Spleen (tissue), 11 donors: ENCODE results near the gene GRIA2. TPM values are rescaled to one million over a fixed set of nuclear protein-coding genes. Genes with fewer than 3 reads are reported as not detected.

Experiments used
- DNase-seq: peaks from one replicate; pipeline ENCODE4 v3.0.0-alpha.2; 2020
- H3K27ac ChIP-seq, 8 donors: fragments of 200-600 bp; sonication (generic) in 7 of 8; 1 replicate in 4 of 8; 2 replicates in 4 of 8; pipeline versions ENCODE4 v1.5.0 to v1.8.0; 2016 to 2021; ENCODE audit warnings: inconsistent platforms in 4 of 8, mild to moderate bottlenecking in 4 of 8, moderate library complexity in 1 of 8
- H3K27me3 ChIP-seq, 7 donors: fragments of 200-600 bp; sonication (generic) in 6 of 7; replicated peaks in 1 of 7; 1 replicate in 4 of 7; 2 replicates in 3 of 7; pipeline versions ENCODE4 v1.5.0 to v1.8.0; 2016 to 2021; ENCODE audit warnings: inconsistent platforms in 3 of 7, mild to moderate bottlenecking in 1 of 7
- H3K36me3 ChIP-seq, 6 donors: fragments of 200-600 bp; sonication (generic) in 5 of 6; 1 replicate in 4 of 6; 2 replicates in 2 of 6; pipeline versions ENCODE4 v1.5.0 to v1.8.0; 2016 to 2021; ENCODE audit warnings: inconsistent platforms in 2 of 6
- H3K4me1 ChIP-seq, 6 donors: fragments of 200-600 bp; sonication (generic) in 5 of 6; 1 replicate in 3 of 6; 2 replicates in 3 of 6; pipeline versions ENCODE4 v1.5.0 to v1.8.0; 2016 to 2021; ENCODE audit warnings: inconsistent platforms in 3 of 6
- H3K4me3 ChIP-seq, 8 donors: fragments of 200-600 bp; sonication (generic) in 7 of 8; 1 replicate in 4 of 8; 2 replicates in 4 of 8; pipeline versions ENCODE4 v1.5.0 to v1.8.0; 2016 to 2021; ENCODE audit warnings: inconsistent platforms in 4 of 8, mild to moderate bottlenecking in 4 of 8, moderate library complexity in 2 of 8
- H3K9me3 ChIP-seq, 8 donors: fragments of 200-600 bp; sonication (generic) in 7 of 8; 1 replicate in 4 of 8; 2 replicates in 4 of 8; pipeline versions ENCODE4 v1.5.0 to v1.8.0; 2016 to 2021; ENCODE audit warnings: inconsistent platforms in 4 of 8
- POLR2A ChIP-seq, 3 donors: fragments of 450-650 bp; IDR thresholded peaks; one replicate each; pipeline ENCODE4 v1.5.1; 2017; ENCODE audit warnings: antibody characterized with exemption in 3 of 3, mild to moderate bottlenecking in 1 of 3
- POLR2AphosphoS5 ChIP-seq, 3 donors: sonication (generic); formaldehyde crosslinking; IDR thresholded peaks; one replicate each; pipeline ENCODE4 v1.5.1; 2017; ENCODE audit warnings: antibody characterized with exemption in 3 of 3
- WGBS, 5 donors: extraction: QIAGEN DNeasy Blood & Tissue Kit in 3 of 5; methylation state at CpG; one replicate each; pipeline versions ENCODE4 v1.1.5 to v1.1.7; 2013 to 2018; 5-methylcytosine and 5-hydroxymethylcytosine counted together
- intact Hi-C: fragments of 100-400 bp; cut with DNase I; formaldehyde crosslinking; loops from one replicate; pipeline ENCODE4 v1.15.0; 2023; ENCODE audit warnings: low total_unique reads
- polyA plus RNA-seq, 3 donors: library from polyadenylated mRNA; stranded (reverse); fragments of 200-250 nt; gene quantifications; one replicate each; pipeline ENCODE4 v1.2.1, GENCODE V29; 2013
- total RNA-seq, 7 donors: library from RNA; depleted of rRNA in 3 of 7; stranded (reverse); fragments of >200 nt in 3 of 7; fragmentation: NEBNext Ultra II Directional in 4 of 7; extraction: Animal tissue kit (Norgen Biotek cat#: 25700) in 4 of 7; gene quantifications; one replicate each; pipeline versions ENCODE4 v1.1.0 to v1.2.1, GENCODE V29; 2016 to 2021
- TF ChIP-seq, protein P1 (sequence below), 11 experiments: fragments of 200-600 bp in 7 of 11; fragments of 450-650 bp in 4 of 11; sonication (generic) in 4 of 11; IDR thresholded peaks in 8 of 11; conservative IDR thresholded peaks in 3 of 11; 1 replicate in 7 of 11; 2 replicates in 4 of 11; pipeline versions ENCODE4 v1.4.0 to v1.8.0; 2016 to 2021; ENCODE audit warnings: antibody characterized with exemption in 11 of 11, inconsistent platforms in 4 of 11, mild to moderate bottlenecking in 1 of 11
- donor health status: healthy with polysubstance abuse.
- donor health status: DM: no; HTN: no; CAD: no; lungs with moderate emphysema.
- donor health status: DM: no; HTN: no; CAD: no.
- donor health status: Bipolar disorder and iron deficiency.
- donor health status: healthy.
- donor health status: DM: no; HTN: no; CAD: no.
- donor health status: DM: yes; HTN: yes; CAD: no.

The GRIA2 gene
- total and polyA plus RNA-seq, 10 donors, result 0.02 to 0.06 TPM; not detected in 8

GRCh38 chr4:157226035-157226434 lies 5.5 kb downstream of the GRIA2 start:
- H3K27me3 ChIP-seq, result peaks cover 0 to 29% (median 20%) of the 10 kb centered on the region in 7 donors
- H3K27ac ChIP-seq, result no peak overlapping the region
- no peak for TF ChIP-seq POLR2AphosphoS5 (IDR thresholded peaks at IDR 0.05)
- TF ChIP-seq, protein P1, sequence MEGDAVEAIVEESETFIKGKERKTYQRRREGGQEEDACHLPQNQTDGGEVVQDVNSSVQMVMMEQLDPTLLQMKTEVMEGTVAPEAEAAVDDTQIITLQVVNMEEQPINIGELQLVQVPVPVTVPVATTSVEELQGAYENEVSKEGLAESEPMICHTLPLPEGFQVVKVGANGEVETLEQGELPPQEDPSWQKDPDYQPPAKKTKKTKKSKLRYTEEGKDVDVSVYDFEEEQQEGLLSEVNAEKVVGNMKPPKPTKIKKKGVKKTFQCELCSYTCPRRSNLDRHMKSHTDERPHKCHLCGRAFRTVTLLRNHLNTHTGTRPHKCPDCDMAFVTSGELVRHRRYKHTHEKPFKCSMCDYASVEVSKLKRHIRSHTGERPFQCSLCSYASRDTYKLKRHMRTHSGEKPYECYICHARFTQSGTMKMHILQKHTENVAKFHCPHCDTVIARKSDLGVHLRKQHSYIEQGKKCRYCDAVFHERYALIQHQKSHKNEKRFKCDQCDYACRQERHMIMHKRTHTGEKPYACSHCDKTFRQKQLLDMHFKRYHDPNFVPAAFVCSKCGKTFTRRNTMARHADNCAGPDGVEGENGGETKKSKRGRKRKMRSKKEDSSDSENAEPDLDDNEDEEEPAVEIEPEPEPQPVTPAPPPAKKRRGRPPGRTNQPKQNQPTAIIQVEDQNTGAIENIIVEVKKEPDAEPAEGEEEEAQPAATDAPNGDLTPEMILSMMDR (IDR thresholded peaks at IDR 0.05 in 8 of 11, conservative IDR thresholded peaks at IDR 0.05 in 3 of 11), result no peak
- no peak for TF ChIP-seq POLR2A (IDR thresholded peaks at IDR 0.05)
- no peak for DNase-seq
- intact Hi-C loops, result no loop called here
- WGBS, 5 donors, result 83 to 95% (median 91%) methylated on average over 2 of the region's 2 CpGs
- H3K9me3 ChIP-seq, result peaks cover 0 to 9% (median 0%) of the 10 kb centered on the region in 8 donors
- no peaks in the 10 kb centered on the region for H3K36me3 ChIP-seq
- H3K4me1 ChIP-seq, result peaks cover 0 to 9% (median 3%) of the 10 kb centered on the region in 6 donors
- no peak overlapping the region for H3K4me3 ChIP-seq

- WGBS, 5 donors, result 90 to 99% (median 93%) methylated on average over 3 of the region's 3 CpGs
- intact Hi-C loops, result no loop called here
- TF ChIP-seq POLR2AphosphoS5 (IDR thresholded peaks at IDR 0.05) (no peak), POLR2A (IDR thresholded peaks at IDR 0.05) (no peak)
- TF ChIP-seq, protein P1 (IDR thresholded peaks at IDR 0.05 in 8 of 11, conservative IDR thresholded peaks at IDR 0.05 in 3 of 11), result no peak
These were observed 6.1 kb downstream of the GRIA2 start for GRCh38 chr4:157226601-157227000.

GRCh38 chr4:157231525-157231924 lies 11.0 kb downstream of the GRIA2 start:
- Histone ChIP-seq H3K4me3 (no peak overlapping the region), H3K9me3 (no peaks in the 10 kb centered on the region), H3K27me3 (no peaks in the 10 kb centered on the region), H3K27ac (no peak overlapping the region), H3K36me3 (no peaks in the 10 kb centered on the region), H3K4me1 (no peaks in the 10 kb centered on the region)
- intact Hi-C loops, result no loop called here
- TF ChIP-seq POLR2AphosphoS5 (IDR thresholded peaks at IDR 0.05), result no peak
- no peak for TF ChIP-seq POLR2A (IDR thresholded peaks at IDR 0.05)
- TF ChIP-seq, protein P1 (IDR thresholded peaks at IDR 0.05 in 8 of 11, conservative IDR thresholded peaks at IDR 0.05 in 3 of 11), result no peak
- 74 to 94% (median 84%) methylated on average over 2 of the region's 2 CpGs for WGBS, 5 donors
- no peak for DNase-seq

More at GRCh38 chr4:157226601-157227000, 6.1 kb downstream of the GRIA2 start:
- no peak overlapping the region for H3K27ac ChIP-seq
- peaks cover 0 to 9% (median 3%) of the 10 kb centered on the region in 6 donors for H3K4me1 ChIP-seq
- peaks cover 0 to 24% (median 14%) of the 10 kb centered on the region in 7 donors for H3K27me3 ChIP-seq
- no peak overlapping the region for H3K4me3 ChIP-seq
- DNase-seq, result no peak
- no peaks in the 10 kb centered on the region for H3K36me3 ChIP-seq
- peaks cover 0 to 9% (median 0%) of the 10 kb centered on the region in 8 donors for H3K9me3 ChIP-seq

DNA sequence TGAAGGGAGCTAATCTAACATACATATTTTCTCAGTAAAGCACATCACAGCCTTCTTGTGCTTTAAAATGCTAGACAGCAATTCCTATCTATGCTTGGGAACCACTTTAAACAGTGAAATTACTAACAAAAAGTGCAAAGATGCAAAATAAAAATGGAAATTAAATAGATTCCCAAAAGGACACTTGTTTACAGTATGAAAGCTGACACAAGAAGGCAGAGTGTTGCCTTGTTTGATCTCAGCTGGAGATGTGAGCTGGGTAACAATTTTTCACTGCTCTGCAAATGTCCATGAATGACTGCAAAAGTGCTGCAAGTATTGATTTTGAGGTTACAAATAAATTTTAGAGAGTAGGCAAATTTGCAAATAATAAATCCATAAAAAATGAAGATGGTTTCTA lies 22.3 kb downstream of the GRIA2 start:
- TF ChIP-seq POLR2A (IDR thresholded peaks at IDR 0.05) (no peak), POLR2AphosphoS5 (IDR thresholded peaks at IDR 0.05) (no peak)
- TF ChIP-seq, protein P1 (IDR thresholded peaks at IDR 0.05 in 8 of 11, conservative IDR thresholded peaks at IDR 0.05 in 3 of 11), result no peak
- no peak for DNase-seq
- H3K9me3 ChIP-seq, result peaks cover 0 to 3% (median 0%) of the 10 kb centered on the region in 8 donors
- H3K4me1 ChIP-seq, result no peaks in the 10 kb centered on the region
- H3K27me3 ChIP-seq, result no peaks in the 10 kb centered on the region
- H3K27ac ChIP-seq, result no peak overlapping the region
- no peak overlapping the region for H3K4me3 ChIP-seq
- intact Hi-C loops, result no loop called here
- no peaks in the 10 kb centered on the region for H3K36me3 ChIP-seq
